Stimulated activated CD8-positive, alpha-beta memory T cell treated with anti-CD3 and anti-CD28 coated beads, Interleukin-15, amount 100 ng/mL, for 24 hours (primary cell): ENCODE data around the gene SLC44A4.
A peak's percentile ranks its signal among the peaks of the same experiment; 100 is the strongest.

Experiments
- DNase-seq: peaks from one replicate; pipeline ENCODE4 v3.0.0-alpha.2; 2020; ENCODE audit warnings: low read depth

The SLC44A4 gene

DNA sequence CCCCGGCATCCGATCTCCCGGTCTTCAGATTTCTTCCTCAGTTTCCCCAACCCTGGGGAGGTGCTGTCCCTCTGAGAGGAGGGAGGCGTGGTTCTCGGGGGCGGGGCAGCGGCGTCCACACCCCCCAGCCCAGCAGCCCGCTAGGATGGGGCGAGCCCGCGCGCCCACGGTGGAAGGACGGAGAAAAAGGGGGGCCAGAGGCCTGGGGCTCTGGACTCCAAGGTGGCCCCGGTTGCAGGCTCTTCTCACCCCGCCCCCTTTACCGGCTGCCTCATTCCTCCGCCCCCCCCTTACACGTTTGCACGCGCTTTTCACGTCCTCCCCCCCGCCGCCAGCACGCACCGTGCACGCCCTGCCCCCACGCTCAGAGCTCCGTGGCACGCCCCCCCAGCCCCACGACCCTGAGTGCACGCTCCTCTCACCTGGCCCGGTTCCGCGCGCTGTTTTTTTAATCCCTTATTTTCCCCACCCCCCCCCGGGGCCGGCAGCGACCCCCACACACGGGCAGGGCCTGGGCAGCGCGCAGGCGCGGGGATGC is 22.7 kb upstream of the SLC44A4 start:
- DNase-seq, result no peak

DNA sequence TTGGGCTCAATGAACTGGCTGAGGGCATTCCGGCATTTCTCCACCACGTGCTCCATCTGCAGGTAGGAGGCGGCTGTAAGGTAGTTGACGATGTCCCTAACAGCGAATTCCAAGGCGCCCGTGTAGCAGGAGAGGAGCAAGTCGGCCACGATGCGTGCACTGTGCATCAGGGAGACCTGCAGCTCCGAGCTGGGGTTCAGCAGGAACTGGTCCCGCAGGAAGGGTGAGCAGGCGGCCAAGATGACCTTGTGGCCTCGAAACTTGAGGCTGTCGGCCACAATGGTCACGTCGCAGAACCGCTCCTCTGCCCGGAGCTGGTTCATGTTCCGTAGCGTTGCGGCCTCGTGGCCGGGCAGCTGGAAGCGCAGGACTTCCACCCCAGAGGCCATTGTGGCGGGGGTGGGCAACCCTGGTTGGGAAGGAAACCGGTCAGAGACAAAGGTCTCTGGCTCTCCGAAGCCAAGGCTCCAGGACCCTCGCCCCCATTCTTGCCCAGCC is 22.2 kb upstream of the SLC44A4 start:
- no peak for DNase-seq

DNA sequence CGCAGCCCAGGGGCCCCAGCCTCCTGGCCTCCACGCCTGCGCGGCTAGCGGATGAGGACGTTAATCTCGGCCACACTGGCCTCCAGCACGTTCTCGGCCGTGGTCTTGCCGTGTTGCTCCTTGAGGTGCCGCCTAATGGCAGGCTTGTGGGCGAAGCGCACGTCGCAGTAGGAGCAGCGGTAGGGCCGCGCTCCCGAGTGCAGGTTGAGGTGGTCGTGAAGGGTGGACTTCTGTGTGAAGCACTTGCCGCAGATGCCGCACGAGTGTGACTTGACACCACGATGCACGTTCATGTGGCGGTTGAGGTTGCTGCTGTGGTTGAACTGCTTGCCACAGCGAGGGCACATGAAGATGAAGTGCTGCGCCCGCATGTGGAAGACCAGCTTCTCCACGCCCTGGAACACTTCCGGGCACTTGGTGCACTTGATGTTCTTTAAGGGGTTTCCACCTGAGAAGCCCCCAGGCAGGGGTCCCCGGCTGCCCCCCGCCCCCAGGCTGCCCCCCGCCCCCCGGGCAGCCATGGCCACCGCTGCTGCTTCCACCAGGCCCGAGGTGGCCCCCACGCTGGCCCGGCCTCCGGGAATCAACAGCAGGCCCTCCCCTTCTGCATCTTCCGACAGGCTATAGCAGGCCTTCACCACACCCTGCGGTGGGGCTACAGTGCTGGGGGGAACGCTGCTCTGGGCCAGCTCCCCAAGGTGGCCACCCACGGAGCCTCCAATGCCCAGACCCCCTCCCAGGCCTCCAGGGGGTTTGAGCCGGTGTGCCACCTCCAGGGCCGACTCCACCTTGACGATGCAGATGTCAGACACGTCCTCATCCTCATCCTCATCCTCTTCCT is 21.3 kb upstream of the SLC44A4 start:
- DNase-seq, result no peak

DNA sequence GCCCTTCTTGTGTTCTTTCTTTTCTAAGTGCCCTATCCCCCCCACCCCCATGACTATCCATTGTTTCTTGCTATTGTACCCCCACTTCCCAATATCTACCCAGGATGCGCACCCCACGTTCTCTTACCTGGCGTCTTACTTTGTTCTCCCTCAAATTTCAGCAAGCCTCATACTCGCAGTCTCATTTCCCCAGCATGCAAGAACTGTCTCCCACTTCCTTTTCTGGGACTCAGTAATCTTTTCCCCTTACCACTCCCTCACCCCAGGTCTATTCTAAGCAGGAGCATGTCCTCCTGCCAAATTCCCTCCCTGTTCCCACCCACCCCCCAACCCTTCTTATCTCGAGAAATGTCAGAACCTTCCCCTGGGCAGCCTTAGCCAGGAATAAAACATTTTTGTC is 20.4 kb upstream of the SLC44A4 start:
- no peak for DNase-seq

DNA sequence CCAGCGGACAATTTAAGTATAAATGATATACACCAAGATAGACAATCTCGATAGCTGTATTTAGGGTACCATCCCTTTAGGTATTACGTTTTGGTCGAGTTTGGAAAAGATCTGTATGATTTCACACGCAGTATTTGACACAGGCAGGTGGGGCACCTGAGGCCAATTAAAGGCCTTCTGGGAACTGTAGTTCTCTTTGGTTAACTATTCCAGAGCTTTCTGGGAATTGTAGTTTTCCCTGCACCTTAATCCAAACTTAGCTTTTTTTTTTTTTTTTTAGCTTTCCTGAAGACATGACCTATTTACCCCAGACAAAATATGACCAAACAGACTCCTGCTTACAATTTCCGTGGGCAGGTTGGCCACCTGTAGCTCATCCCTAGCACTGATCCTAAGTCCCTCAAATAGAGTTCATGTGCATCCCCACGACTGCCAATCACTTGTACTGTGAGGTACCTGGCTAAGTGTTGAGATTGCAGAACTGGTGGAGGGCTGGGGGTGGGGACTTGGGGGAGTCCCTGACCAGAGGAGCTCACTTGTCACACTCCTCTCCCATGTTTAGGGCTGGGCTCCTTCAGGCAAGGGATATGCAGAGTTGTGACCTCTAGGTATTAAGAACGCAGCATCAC is 19.7 kb upstream of the SLC44A4 start:
- DNase-seq, result no peak

DNA sequence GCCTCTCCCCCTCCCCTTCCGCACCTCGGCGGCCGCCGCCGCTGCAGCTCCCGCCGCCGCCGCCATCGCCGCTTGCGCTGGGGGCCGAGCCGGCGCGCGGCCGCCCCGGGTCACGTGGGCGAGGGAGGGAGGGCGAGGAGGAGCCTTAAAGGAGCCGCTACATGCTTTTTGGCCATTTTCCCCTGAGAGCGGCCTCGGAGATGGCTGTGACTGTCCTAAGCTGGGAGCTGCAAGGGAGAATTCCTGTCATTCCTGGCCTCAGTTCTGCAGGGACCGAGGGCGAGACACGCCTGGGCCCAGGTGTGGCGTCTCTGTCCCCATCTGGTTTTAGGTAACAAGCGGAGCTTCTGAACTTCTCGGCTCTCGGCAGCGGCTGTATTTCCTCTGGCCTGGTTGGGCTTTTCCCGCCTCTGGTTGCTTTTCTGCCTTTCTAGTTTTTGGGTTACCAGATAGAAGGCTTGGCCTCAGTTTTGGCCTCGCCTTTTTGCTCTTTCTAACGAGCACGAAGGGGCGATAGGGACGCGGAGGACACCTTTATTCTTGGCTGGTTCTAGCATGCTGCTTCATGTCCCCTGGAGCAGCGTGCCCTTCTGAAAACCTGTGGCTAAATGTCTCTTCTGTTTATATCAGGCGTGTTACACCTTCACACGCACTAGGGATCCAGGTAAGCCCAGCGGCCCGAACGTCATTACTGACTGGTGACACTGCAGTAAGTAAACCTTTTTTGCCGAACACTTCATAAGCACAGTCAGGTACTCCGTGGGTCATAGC is 19.0 kb upstream of the SLC44A4 start, which contains the start of gene EHMT2:
Gene EHMT2, minus strand, starts transcription at position 87 of the 771 bp plus-strand sequence. Its CDS starts 21 bp downstream, at position 66.
- peak; percentile 58 for DNase-seq

DNA sequence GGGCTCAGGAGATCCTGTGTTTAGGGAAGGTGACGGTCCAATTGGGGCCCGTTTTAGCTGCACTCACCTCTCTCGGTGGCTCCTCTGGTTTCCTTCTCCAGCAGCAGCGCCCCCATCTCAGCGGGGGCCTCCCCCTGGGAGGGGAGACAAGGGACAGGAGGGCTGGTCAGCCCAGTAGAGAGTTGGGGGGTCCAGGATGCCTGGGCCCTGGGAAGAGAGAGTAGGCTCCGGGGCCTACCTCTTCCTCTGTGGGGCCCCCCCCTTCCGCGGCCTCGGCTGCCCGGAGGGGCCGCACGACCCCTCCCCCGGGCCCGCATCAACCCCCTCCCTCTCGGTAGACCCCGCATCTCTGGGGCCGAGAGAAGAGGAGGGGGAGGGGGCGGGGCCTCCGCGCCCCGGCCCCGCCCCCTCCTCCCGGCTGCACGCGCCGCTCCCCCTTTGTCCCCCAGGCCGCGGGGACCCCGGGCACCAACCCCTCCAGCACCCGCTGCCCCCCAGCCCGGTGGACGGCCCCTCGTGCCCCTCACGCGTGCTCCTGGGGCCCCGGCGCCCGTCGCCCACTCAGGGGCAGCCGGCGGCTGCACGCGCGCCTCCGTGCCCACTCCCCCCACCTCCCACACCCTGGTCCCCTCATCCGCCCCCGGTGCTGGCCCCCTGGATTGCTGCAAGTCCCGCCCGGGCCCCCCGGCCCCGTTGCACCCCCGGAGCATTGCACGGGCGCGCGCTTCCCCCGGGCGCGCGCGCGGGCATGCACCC is 18.2 kb upstream of the SLC44A4 start:
- DNase-seq, result no peak

DNA sequence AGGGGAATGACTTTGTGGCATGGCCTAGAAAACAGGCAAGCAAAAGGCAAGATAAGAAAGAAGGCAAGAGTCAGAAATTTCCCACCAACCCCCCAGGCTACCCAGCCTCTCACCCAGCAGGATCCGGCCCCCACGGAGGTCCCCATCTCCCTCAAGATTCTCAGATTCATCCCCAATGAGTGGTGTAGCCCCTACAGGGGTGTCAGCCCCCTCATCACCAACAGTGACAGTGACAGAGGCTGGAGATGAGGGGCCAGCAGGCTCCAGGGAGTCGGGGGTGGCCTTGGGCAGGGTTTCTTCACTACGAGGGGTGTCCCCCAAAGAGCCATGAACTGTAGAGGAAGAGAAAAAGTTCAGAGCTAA is 17.7 kb upstream of the SLC44A4 start:
- DNase-seq, result no peak

DNA sequence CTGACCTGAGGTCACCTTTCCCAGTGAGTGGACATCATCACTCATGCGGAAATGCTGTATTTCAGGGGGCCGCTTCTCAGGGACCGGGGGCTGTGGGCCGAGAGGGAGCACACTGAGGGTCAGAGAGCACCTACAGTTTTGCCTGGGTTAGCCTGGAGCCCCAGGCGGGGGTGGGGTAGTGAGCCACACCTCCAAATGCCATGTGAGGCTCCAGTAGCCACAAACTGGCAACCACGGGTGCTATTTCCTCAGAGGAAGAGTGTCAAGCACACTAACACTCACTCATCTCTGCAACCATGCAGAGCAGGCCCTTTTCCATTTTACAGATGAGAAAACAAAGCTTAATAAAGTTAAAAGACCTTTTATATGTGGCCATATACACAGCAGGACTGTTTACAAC is 14.0 kb upstream of the SLC44A4 start:
- no peak for DNase-seq

DNA sequence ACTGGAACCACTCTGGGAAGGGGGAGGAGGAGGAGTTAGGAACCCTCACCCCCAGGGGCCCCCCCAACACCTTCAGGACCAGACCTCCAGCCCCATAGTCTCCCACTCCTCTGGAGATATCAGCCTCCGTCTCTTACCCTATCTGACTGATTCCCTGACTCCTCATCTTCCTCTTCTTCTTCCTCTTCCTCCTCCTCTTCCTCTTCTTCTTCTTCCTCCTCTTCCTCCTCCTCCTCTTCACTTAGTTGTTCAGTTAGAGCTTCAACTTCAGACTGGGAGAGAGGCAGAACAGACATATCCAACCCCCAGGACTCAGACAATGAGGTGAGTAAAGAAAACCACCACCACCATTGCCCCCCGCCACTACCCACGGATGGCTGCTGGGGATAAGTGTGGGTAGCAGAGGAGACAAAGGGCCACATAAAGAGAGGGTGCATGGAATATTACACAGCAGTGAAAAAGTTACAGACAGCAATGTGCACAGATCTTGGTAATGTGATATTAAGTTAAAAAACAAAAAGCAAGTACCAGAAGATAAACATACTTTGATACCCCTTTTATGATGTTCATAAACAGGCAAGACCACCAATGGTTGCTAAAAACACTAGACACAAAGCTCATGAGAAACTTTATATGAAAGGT is 10.7 kb upstream of the SLC44A4 start:
- DNase-seq, result no peak

DNA sequence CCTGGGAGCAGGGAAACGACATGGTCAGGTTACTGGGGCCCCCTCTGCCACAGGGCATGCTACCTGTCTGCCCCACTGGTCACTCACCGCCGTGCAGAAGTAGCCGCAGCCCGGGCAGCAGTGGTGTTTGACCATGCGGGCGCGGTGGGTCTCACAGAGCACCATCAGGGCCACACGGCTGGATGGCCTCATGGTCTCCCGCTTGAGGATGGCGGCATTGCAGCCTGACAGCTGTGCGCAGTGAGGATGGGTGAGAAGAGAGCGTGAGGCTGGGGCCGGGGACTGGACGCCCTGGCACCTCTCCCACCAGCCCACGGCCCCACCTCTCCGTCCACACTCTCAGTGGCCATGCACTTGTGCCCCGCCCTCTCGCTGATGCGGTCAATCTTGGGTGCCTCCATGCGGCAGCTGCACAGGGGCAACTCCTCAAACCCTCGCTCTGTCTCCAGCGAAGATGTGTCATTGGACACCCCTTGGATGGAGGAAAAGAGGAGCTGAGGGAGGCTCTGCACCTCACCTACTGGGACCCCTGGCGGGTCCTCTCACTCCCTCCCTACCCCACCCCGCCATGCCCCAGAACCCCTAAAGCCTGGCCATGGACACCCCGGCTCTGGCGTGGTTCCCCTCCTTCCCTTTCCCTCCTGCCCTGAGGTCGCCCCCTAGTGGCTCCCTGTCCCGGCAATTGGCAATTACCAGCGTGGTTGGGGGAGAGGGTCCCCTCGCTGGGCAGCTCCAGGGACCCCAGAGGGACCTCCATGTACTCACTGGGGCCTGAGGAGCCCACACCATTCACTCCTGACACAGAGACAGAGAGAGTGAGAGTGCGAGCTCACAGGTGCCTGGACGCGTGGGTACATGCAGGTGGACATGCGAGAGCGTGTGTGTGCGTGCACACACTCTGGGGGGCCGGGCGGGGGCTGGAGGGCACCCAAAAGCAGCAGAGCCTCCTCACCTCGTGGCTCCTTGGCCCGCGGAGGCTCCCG is 9.8 kb upstream of the SLC44A4 start:
- DNase-seq, result peak; percentile 44

DNA sequence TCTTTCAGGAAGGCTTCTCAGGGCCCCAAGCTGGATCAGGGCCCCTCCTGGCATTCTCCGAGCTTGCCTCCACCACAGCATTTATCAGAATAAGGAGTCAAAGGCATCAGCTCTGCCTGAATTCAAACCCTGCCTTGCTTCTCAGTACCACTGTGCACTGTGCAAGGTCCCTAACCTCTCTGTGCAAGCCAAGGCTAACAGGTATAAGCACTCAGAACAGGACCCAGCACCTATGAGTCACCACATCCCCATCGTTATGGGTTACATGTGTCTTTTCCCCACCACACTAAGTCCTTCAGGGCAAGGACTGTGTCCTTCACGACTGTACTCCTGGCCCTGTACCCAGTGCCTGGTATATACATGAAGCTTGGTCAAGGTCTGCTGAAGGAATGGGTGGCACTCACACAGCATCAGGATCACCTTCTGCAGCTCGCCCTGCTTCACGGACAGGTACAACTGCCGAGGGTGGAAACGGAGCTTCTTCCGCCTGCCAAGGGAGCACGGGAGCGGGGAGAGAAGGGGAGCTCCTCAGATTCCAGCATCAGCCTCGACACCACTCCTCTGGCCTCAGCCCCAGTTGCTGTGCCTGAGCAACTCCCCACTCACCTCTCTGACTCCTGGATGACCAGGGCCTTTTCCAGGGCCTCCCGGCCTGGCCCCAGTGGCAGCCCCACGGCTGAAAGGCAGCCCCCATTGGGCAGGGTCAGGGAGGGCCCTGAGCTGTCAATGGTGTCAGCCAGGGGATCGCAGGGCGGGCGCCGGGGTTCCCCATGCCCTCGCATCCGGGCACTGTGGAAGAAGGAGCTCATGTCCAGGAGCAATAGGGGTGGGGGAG is 8.6 kb upstream of the SLC44A4 start:
- no peak for DNase-seq

DNA sequence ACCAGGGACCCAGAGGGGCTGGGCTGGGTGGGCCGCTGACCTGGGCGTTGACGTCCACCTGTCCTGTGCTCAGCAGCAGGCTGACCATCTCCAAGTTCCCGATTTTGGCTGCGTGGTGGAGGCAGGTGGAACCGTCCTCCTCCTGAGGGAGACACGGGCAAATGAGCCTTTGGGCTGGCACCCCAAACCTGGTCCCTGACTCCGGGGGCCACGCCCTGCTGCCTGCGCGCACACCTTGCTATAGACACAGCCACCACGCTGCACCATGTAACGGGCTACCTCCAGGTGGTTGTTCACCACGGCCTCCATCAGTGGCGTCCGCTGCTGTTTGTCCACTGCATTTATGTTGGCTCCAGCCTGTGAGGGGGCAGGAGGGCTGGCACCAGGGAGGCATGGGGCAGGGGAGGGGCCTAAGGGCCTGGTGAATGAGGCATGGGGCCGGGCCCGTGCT is 7.8 kb upstream of the SLC44A4 start:
- DNase-seq, result no peak

DNA sequence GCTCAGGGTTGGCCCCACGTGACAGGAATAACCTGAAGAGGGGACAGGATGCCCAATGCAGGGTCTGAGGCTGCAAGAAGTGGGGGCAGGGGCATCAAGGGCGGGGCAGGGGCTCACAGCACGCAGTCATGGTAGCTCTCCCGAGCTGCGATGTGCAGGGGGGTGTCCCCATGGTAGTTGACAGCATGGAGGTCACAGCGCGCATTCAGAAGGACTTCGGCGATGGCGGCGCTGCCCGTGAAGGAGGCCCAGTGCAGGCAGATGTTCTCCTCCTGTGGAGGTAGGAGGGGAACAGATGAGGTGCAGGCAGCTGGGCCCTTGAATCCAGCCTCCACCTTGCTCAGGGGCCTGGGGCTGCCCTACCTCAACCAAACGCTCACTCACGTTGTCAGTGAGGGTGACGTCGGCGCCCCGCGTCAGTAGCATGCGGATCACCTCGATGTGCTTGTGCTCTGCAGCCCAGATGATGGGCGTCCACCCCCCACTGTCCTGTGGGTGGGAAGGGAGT is 5.8 kb upstream of the SLC44A4 start:
- DNase-seq, result no peak

DNA sequence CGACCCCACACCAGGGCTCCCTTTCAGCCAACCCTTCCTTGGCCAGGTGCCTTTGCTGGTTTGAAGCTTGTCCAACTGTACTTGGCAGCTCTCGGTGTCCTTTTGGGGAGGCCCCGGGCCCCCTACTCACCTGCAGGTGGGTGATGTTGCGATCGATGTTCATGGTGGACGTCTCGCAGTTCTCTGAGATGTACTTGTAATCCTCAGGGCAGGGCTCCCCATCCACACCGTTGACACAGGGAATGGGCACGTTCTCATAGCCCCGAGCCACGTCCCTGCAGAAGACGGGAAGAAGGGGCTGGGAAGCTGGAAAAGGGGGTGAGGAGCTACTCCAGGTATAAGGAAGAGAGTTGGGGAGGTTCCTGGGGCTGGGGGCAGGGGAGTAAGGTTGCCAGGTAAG is 4.9 kb upstream of the SLC44A4 start:
- DNase-seq, result no peak

DNA sequence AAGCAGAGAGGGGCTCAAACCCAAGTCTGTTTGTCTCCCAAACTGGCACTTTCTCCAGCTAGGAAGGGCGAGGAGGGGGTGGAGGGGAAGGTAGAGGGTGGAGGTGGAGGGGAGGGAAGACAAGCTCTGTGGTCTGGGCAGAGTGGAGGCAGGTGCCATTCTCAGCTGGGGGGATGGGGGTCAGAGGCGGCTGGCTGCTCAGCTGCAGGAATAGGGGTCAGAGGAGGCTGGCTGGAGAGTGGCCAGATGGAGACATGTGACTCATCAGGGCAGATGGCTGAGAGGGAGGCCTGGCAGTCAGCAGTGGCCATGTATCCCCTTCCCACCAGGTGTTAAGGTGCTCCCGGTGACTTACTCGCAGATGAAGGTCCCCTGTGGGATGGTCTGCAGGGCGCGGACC is 3.5 kb upstream of the SLC44A4 start:
- DNase-seq, result no peak

DNA sequence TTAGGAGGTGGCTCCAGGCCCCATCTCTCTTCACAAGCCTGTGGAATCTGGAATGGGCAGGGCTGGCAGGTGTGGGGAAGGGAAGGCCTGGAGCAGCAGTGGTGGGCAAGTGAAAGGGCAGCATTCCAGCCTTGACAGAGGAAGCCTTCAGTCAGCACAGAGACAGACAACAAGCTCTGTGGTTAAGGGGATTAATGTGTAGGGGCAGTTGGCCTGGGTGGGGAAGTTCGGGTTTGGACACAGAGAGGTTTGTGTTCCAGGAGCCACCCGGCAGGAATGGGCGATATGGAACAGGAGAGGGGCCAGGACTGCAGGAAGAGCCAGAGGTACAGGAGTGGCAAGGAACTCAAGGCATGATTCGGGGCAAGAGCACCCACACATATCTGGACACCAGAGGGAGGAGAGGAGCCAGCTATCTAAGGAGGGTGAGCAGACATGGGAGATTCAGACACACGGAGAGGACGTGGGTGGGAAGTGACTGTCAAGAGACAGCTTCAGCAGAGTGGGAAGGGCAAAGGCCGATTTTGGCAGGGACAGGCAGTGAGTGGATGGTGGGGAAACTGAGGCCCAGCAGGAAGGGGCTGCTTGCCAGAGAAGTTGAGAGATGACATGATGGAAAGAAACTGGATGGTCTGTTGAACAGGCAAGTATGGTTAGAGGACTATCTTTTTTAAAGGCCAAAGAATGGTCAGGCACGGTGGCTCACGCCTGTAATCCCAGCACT is 2.5 kb upstream of the SLC44A4 start:
- no peak for DNase-seq

DNA sequence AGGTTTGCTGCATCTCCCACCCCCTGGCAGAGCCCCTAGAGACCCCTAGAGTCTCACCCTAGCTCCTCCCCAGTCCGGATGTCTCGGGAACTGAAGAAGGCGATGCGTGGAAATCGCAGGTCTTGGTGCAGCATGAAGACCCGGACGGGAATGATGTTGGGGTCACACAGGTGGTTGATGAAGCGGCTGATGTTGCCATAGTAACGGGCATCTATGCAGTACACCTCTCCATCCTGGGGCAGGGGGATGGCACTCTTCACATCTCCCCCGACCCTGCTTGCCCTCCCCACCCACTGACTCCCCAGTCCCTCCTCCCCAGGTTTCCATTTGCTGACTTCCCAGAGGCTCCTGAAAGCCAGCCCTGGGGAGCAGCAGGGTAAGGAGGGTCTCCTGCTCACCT is 1.8 kb upstream of the SLC44A4 start:
- no peak for DNase-seq
